OCI-M2 (cell line): Measurements from ENCODE around the gene LSM8.
A peak's percentile ranks its signal among the peaks of the same experiment; 100 is the strongest.
"Not testable (repeated sequence)": the region's sequence is repeated elsewhere in the genome, so short reads cannot be mapped to it uniquely, and the experiment has no call there.

Experiments used
- DNase-seq: peaks from one replicate; lab custom pipeline; 2025; ENCODE audit not compliant: unreplicated experiment; lab: John Stamatoyannopoulos, UW

The LSM8 gene

GRCh38 chr7:118183786-118184564 is at the start of gene LSM8:
TSS of gene LSM8 (plus strand) at chr7:118184164. CDS start at chr7:118184224, 60 bp downstream.
- DNase-seq, result peak; percentile 98

GRCh38 chr7:118134420-118134819 is 49.5 kb upstream of the LSM8 start:
- DNase-seq, result not testable (repeated sequence)

GRCh38 chr7:118140468-118140867 is 43.5 kb upstream of the LSM8 start:
- DNase-seq, result no peak

GRCh38 chr7:118142012-118142411 is 42.0 kb upstream of the LSM8 start:
- DNase-seq, result no peak

- DNase-seq, result no peak
Measured at GRCh38 chr7:118148930-118149329, 35.0 kb upstream of the LSM8 start.

GRCh38 chr7:118149394-118149793 is 34.6 kb upstream of the LSM8 start:
- DNase-seq, result no peak

GRCh38 chr7:118151671-118152070 is 32.3 kb upstream of the LSM8 start:
- no peak for DNase-seq

- DNase-seq, result no peak
Measured at GRCh38 chr7:118152149-118152548, 31.8 kb upstream of the LSM8 start.

GRCh38 chr7:118152654-118153053 is 31.3 kb upstream of the LSM8 start:
- no peak for DNase-seq

GRCh38 chr7:118153551-118154177 is 30.3 kb upstream of the LSM8 start:
- DNase-seq, result no peak

- no peak for DNase-seq
Measured at GRCh38 chr7:118158766-118159165, 25.2 kb upstream of the LSM8 start.

GRCh38 chr7:118169146-118169545 is 14.8 kb upstream of the LSM8 start:
- DNase-seq, result no peak

- DNase-seq, result no peak
Measured at GRCh38 chr7:118175740-118176139, 8.2 kb upstream of the LSM8 start.

- DNase-seq, result no peak
Measured at GRCh38 chr7:118179191-118179590, 4.8 kb upstream of the LSM8 start.

- DNase-seq, result no peak
Measured at GRCh38 chr7:118182593-118183427, 1.2 kb upstream of the LSM8 start.

- DNase-seq, result no peak
Measured at GRCh38 chr7:118183428-118183785, 557 bp upstream of the LSM8 start.

GRCh38 chr7:118184565-118184940 is 589 bp downstream of the LSM8 start:
- DNase-seq, result no peak

- no peak for DNase-seq
Measured at GRCh38 chr7:118185163-118185860, 1.3 kb downstream of the LSM8 start.

GRCh38 chr7:118186501-118186900 is 2.5 kb downstream of the LSM8 start:
- DNase-seq, result no peak

- no peak for DNase-seq
Measured at GRCh38 chr7:118194571-118194970, 10.6 kb downstream of the LSM8 start.

GRCh38 chr7:118195837-118196474 is 12.0 kb downstream of the LSM8 start:
- no peak for DNase-seq
